ENCODE data around the gene CES5A.

CES5A gene

GRCh38 chr16:55856950-55857349 is 18.2 kb downstream of the CES5A start:
- no peak for TF ChIP-seq CTCF (IDR thresholded peaks at IDR 0.05; ENCODE audit: low read depth, low read length)
- no peak for DNase-seq (ENCODE audit: extremely low read depth, low read depth)

DNA sequence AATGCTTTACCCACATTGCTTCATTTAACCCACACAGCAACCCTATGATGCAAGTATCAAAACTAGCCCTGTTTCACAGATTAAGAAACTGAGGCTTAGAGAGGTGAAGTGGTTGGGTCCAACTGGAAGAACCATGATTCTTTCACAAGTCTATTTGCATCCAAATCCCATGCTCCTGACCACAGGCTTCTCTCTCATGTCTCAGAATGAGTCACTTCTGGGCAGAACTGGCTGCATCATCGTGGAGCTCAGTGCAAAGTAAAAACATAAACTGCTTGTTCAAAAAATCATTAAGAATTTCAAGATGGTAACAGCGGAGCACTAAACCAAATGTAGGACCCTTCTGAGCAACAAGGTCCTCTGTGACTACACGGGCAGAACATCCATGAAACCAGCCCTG is 22.1 kb downstream of the CES5A start:
- no peak for DNase-seq (ENCODE audit: extremely low read depth, low read depth)
- no peak for TF ChIP-seq CTCF (IDR thresholded peaks at IDR 0.05; ENCODE audit: low read depth, low read length)

GRCh38 chr16:55849536-55849935 is 25.6 kb downstream of the CES5A start:
- no peak for TF ChIP-seq CTCF (IDR thresholded peaks at IDR 0.05; ENCODE audit: low read depth, low read length)
- DNase-seq (ENCODE audit: extremely low read depth, low read depth), result no peak

- no peak for TF ChIP-seq CTCF (IDR thresholded peaks at IDR 0.05; ENCODE audit: low read depth, low read length)
- no peak for DNase-seq (ENCODE audit: extremely low read depth, low read depth)
Observed at GRCh38 chr16:55846598-55847346, 28.4 kb downstream of the CES5A start.

- DNase-seq (ENCODE audit: extremely low read depth, low read depth), result no peak
- no peak for TF ChIP-seq CTCF (IDR thresholded peaks at IDR 0.05; ENCODE audit: low read depth, low read length)
Observed at GRCh38 chr16:55843105-55843395, 32.1 kb downstream of the CES5A start.

GRCh38 chr16:55842369-55843104 is 32.6 kb downstream of the CES5A start:
- TF ChIP-seq CTCF (IDR thresholded peaks at IDR 0.05; ENCODE audit: low read depth, low read length), result peak; percentile 68
- DNase-seq (ENCODE audit: extremely low read depth, low read depth), result peak; percentile 19

DNA sequence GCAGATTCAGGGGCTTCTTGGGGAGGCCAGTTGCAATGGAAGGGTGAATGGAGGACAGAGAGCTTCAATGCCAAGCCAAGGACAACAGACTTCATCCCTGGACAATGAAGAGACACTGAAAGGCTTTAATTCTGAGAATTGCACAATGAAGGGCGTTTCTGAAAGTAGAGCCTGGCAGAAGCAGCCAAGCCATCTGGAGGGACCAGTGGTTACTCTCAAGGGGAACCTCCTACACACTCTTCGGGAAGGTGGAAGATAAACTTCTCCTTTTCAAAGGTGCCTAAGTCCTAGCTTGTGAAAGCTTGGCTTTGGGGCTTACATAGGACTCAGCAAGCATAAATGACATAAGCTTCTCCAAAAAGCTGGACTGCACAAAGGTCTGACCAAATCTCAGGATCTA is 36.1 kb downstream of the CES5A start:
- DNase-seq (ENCODE audit: extremely low read depth, low read depth), result no peak
- TF ChIP-seq CTCF (IDR thresholded peaks at IDR 0.05; ENCODE audit: low read depth, low read length), result no peak
